K562 (cell line): Measurements from ENCODE around the gene CD274.

Experiments used
- BRF2 ChIP-seq: IDR thresholded peaks from 3 replicates; pipeline ENCODE4 v1.6.1; 2011; ENCODE audit warnings: borderline replicate concordance, mild to moderate bottlenecking; ENCODE audit not compliant: insufficient read length, insufficient read depth
- MGA ChIP-seq: fragments of 450-650 bp; IDR thresholded peaks from 2 replicates; pipeline ENCODE4 v1.6.1; 2016; ENCODE audit warnings: mild to moderate bottlenecking, moderate library complexity
- POLR2A ChIP-seq: fragments of 450-650 bp; conservative IDR thresholded peaks from 2 replicates; pipeline ENCODE4 v1.6.1; 2016
- POLR2AphosphoS2 ChIP-seq: IDR thresholded peaks from 2 replicates; pipeline ENCODE4 v1.6.1; 2012; ENCODE audit warnings: low read length, improper control_type of control experiment
- POLR2AphosphoS5 ChIP-seq: IDR thresholded peaks from 2 replicates; pipeline ENCODE4 v1.6.1; 2011; ENCODE audit warnings: mild to moderate bottlenecking, low read depth, low read length, moderate library complexity; ENCODE audit not compliant: control insufficient read depth, insufficient read depth
- TCF3 ChIP-seq: sonication (generic); formaldehyde crosslinking; IDR thresholded peaks from 2 replicates; pipeline ENCODE4 v1.4.0; 2020; ENCODE audit warnings: mild to moderate bottlenecking, missing genetic modification reagents

GRCh38 chr9:5466766-5467165 lies 16.4 kb downstream of the CD274 start:
- TF ChIP-seq BRF2 (no peak), TCF3 (CRISPR knock-in tag) (no peak), MGA (no peak), POLR2AphosphoS5 (no peak), POLR2AphosphoS2 (no peak), POLR2A (no peak)
